IMR-90 (cell line): ENCODE results near the gene PYDC1. TPM values are rescaled to one million over a fixed set of nuclear protein-coding genes. Genes with fewer than 3 reads are reported as not detected.

Experiments used
- ATAC-seq: fragments of 200-7000 bp; cut with Tn5 transposase; 2 replicates; pipeline ENCODE4 v1.9.1; 2020; ENCODE audit warnings: low read depth, mild to moderate bottlenecking, moderate library complexity
- BruUV-seq: library from RNA; stranded (reverse); fragments of 400-500 nt; replicated peaks from 2 replicates; lab custom pipeline; 2021; lab: Mats Ljungman, UMichigan
- CTCF ChIA-PET: fragments of 300-600 bp; formaldehyde crosslinking; extraction: SDS; loops from one replicate; lab custom pipeline; 2021; ENCODE audit warnings: antibody characterized with exemption; lab: Yijun Ruan, JAX
- POLR2A ChIA-PET: fragments of 300-600 bp; sonication (Branson Sonifier 250); formaldehyde crosslinking; loops from one replicate; lab custom pipeline; 2022; ENCODE audit warnings: antibody characterized with exemption; ENCODE audit not compliant: unreplicated experiment; lab: Charles Lee
- DNase-seq: peaks from one replicate; pipeline ENCODE4 v3.0.0; 2013
- H2AFZ ChIP-seq: replicated peaks from 2 replicates; pipeline ENCODE3; 2013; ENCODE audit warnings: low read length, mild to moderate bottlenecking; ENCODE audit not compliant: poor library complexity
- H2AK5ac ChIP-seq: 2 replicates; pipeline ENCODE4 v1.6.1; 2013; ENCODE audit warnings: low read depth, low read length, inconsistent platforms
- H2AK9ac ChIP-seq: replicated peaks from 2 replicates; pipeline ENCODE3; 2013; ENCODE audit warnings: mild to moderate bottlenecking, low read depth, low read length, moderate library complexity; ENCODE audit not compliant: poor library complexity
- H2BK120ac ChIP-seq: 2 replicates; pipeline ENCODE4 v1.6.1; 2013; ENCODE audit warnings: low read depth, low read length, inconsistent platforms
- H2BK15ac ChIP-seq: 3 replicates; pipeline ENCODE4 v1.6.1; 2013; ENCODE audit warnings: low read depth, low read length, inconsistent platforms
- H2BK20ac ChIP-seq: 2 replicates; pipeline ENCODE4 v1.6.1; 2013; ENCODE audit warnings: low read depth, mild to moderate bottlenecking, inconsistent platforms, low read length, moderate library complexity
- H2BK5ac ChIP-seq: 2 replicates; pipeline ENCODE4 v1.6.1; 2013; ENCODE audit warnings: mild to moderate bottlenecking, low read depth, low read length, inconsistent platforms; ENCODE audit not compliant: poor library complexity, severe bottlenecking
- H3K14ac ChIP-seq: replicated peaks from 2 replicates; pipeline ENCODE4 v1.6.1; 2013; ENCODE audit warnings: low read depth, low read length, inconsistent platforms
- H3K18ac ChIP-seq: 2 replicates; pipeline ENCODE4 v1.6.1; 2013; ENCODE audit warnings: low read depth, low read length, control low read depth
- H3K23ac ChIP-seq: 2 replicates; pipeline ENCODE4 v1.6.1; 2013; ENCODE audit warnings: low read depth, low read length, inconsistent platforms
- H3K27ac ChIP-seq: 2 replicates; pipeline ENCODE4 v1.5.1; 2013; ENCODE audit warnings: mild to moderate bottlenecking, control low read depth, low read length; ENCODE audit not compliant: insufficient read depth
- H3K27me3 ChIP-seq: 2 replicates; pipeline ENCODE4 v1.6.1; 2013; ENCODE audit warnings: low read length; ENCODE audit not compliant: control insufficient read depth, insufficient read depth
- H3K36me3 ChIP-seq: 2 replicates; pipeline ENCODE4 v1.6.1; 2013; ENCODE audit warnings: low read length, mixed read lengths; ENCODE audit not compliant: control insufficient read depth, insufficient read depth
- H3K4ac ChIP-seq: 2 replicates; pipeline ENCODE4 v1.6.1; 2013; ENCODE audit warnings: low read depth, low read length, inconsistent platforms
- H3K4me1 ChIP-seq: 2 replicates; pipeline ENCODE4 v1.6.1; 2013; ENCODE audit warnings: low read length, mixed read lengths; ENCODE audit not compliant: control insufficient read depth, insufficient read depth
- H3K4me2 ChIP-seq: 2 replicates; pipeline ENCODE4 v1.6.1; 2013; ENCODE audit warnings: low read depth, mild to moderate bottlenecking, control low read depth, low read length, moderate library complexity
- H3K4me3 ChIP-seq: 2 replicates; pipeline ENCODE4 v1.5.1; 2013; ENCODE audit warnings: low read depth, mild to moderate bottlenecking, control low read depth, low read length, moderate library complexity; ENCODE audit not compliant: insufficient read depth
- H3K56ac ChIP-seq: 2 replicates; pipeline ENCODE4 v1.6.1; 2013; ENCODE audit warnings: low read length, inconsistent platforms; ENCODE audit not compliant: insufficient read depth; ENCODE audit errors: extremely low read depth
- H3K79me1 ChIP-seq, 2 experiments: 2 replicates each; pipeline ENCODE4 v1.6.1; 2013; ENCODE audit warnings: low read length in 2 of 2, inconsistent platforms in 1 of 2, low read depth in 1 of 2
- H3K9ac ChIP-seq: 2 replicates; pipeline ENCODE4 v1.6.1; 2013; ENCODE audit warnings: low read depth, low read length, control low read depth
- H3K9me1 ChIP-seq: 2 replicates; pipeline ENCODE4 v1.6.1; 2013; ENCODE audit warnings: low read length, inconsistent platforms; ENCODE audit not compliant: insufficient read depth
- H3K9me3 ChIP-seq: 2 replicates; pipeline ENCODE4 v1.6.1; 2013; ENCODE audit warnings: low read length; ENCODE audit not compliant: control insufficient read depth, insufficient read depth
- H4K20me1 ChIP-seq: 2 replicates; pipeline ENCODE4 v1.6.1; 2013; ENCODE audit warnings: low read length, inconsistent platforms; ENCODE audit not compliant: insufficient read depth
- H4K5ac ChIP-seq: 2 replicates; pipeline ENCODE4 v1.6.1; 2013; ENCODE audit warnings: mild to moderate bottlenecking, low read depth, low read length, control low read depth
- H4K8ac ChIP-seq, 2 experiments: 2 replicates each; pipeline ENCODE4 v1.6.1; 2013; ENCODE audit warnings: low read depth in 2 of 2, low read length in 2 of 2, control low read depth in 1 of 2, inconsistent platforms in 1 of 2
- H4K91ac ChIP-seq: 2 replicates; pipeline ENCODE4 v1.6.1; 2013; ENCODE audit warnings: low read depth, low read length, inconsistent platforms; ENCODE audit not compliant: insufficient read depth
- MAFK ChIP-seq: IDR thresholded peaks from 2 replicates; pipeline ENCODE4 v1.6.1; 2012; ENCODE audit warnings: low read depth, low read length, improper control_type of control experiment
- NFE2L2 ChIP-seq: fragments of 150-350 bp; IDR thresholded peaks from 2 replicates; pipeline ENCODE4 v1.6.1; 2016; ENCODE audit warnings: low read depth, mild to moderate bottlenecking, low read length
- WGBS, 2 experiments: methylation state at CpG; one replicate each; pipeline versions ENCODE4 v1.1.5 to v1.1.7; 2013; ENCODE audit warnings: missing lambda C conversion rate in 2 of 2; ENCODE audit not compliant: insufficient read length in 1 of 2; ENCODE audit errors: extremely low coverage in 2 of 2; 5-methylcytosine and 5-hydroxymethylcytosine counted together
- dilution Hi-C: fragments of 300-500 bp; cut with HindIII; formaldehyde crosslinking; loops from one replicate; pipeline ENCODE4 v1.14.3; 2018; ENCODE audit warnings: low sequenced_read_pairs; ENCODE audit not compliant: unreplicated experiment
- in situ Hi-C: fragments of 300-500 bp; cut with MboI; formaldehyde crosslinking; loops from 3 replicates; pipeline ENCODE4 v1.14.3; 2019; ENCODE audit warnings: low sequenced_read_pairs, inconsistent platforms, mixed read lengths
- intact Hi-C: fragments of 100-400 bp; cut with micrococcal nuclease; formaldehyde crosslinking; loops from 2 replicates; pipeline ENCODE4 v1.10.0; 2022
- polyA plus RNA-seq, 3 experiments: library from polyadenylated mRNA; depleted of rRNA; stranded (reverse); fragments of >200 nt; gene quantifications; 2 replicates each; pipeline ENCODE4 v1.2.3, GENCODE V29; 2012; ENCODE audit warnings: low replicate concordance in 1 of 3
- total RNA-seq: library from RNA; depleted of rRNA; stranded (reverse); fragments of >200 nt; gene quantifications from 2 replicates; pipeline ENCODE4 v1.2.3, GENCODE V29; 2012

PYDC1 gene
- total and polyA plus RNA-seq, 2 of the 4 experiments (the other 2 are of a cell fraction): not detected

- Histone ChIP-seq H3K79me1 (peaks cover 51 to 67% of the 10 kb centered on the region in 2 experiments), H2BK20ac (no peak overlapping the region), H2AK9ac (no peak overlapping the region), H3K18ac (no peak overlapping the region), H3K4me1 (no peaks in the 10 kb centered on the region), H3K14ac (no peak overlapping the region), H2BK5ac (no peak overlapping the region), H2AK5ac (no peak overlapping the region), H2BK120ac (no peak overlapping the region), H2AFZ (no peak overlapping the region), H3K9me1 (peaks cover 5% of the 10 kb centered on the region; the same call in 1 of the 2 replicates), H3K9ac (no peak overlapping the region), H3K36me3 (peaks cover 81% of the 10 kb centered on the region), H4K5ac (no peak overlapping the region), H2BK15ac (no peak overlapping the region), H4K20me1 (peaks cover 88% of the 10 kb centered on the region), H3K4me2 (no peak overlapping the region), H3K9me3 (no peaks in the 10 kb centered on the region), H3K23ac (no peak overlapping the region), H4K91ac (no peak overlapping the region), H3K27ac (no peak overlapping the region), H3K56ac (no peak overlapping the region), H3K4me3 (no peak overlapping the region), H3K27me3 (no peaks in the 10 kb centered on the region), H4K8ac (no peak overlapping the region), H3K4ac (no peak overlapping the region)
- DNase-seq (no peak), ATAC-seq (no peak)
- TF ChIP-seq MAFK (no peak), NFE2L2 (no peak)
- ChIA-PET POLR2A (no interaction called here), CTCF (interaction anchor here (0.7 kb wide), 1 partner anchor 232 kb away, joined by 3 read pairs; no protein-coding TSS in a partner anchor)
- WGBS, 2 experiments: no CpG with 5 or more reads among the region's 2 CpGs
- no TSS peak for BruUV-seq
- dilution Hi-C loops (no loop called here), intact Hi-C loops (no loop called here), in situ Hi-C loops (loop anchor here (10.0 kb wide), 1 partner anchor 681 kb away; the partner anchor contains the start of gene ZNF267)
These were observed 23.1 kb downstream of the PYDC1 start for GRCh38 chr16:31193874-31194273.
